Stimulated activated CD4-positive, alpha-beta T cell treated with anti-CD3 and anti-CD28 coated beads, Interleukin-2, amount 100 ng/mL, for 48 hours (primary cell): ENCODE results near the gene ANKRD9.
A peak's percentile ranks its signal among the peaks of the same experiment; 100 is the strongest.
"Not testable (repeated sequence)": the region's sequence is repeated elsewhere in the genome, so short reads cannot be mapped to it uniquely, and the experiment has no call there.

ENCODE experiments used
- DNase-seq, 2 donors: peaks; one replicate each; pipeline ENCODE4 v3.0.0-alpha.2; 2020

The ANKRD9 gene

GRCh38 chr14:102537981-102538601 is 28.5 kb upstream of the ANKRD9 start:
- no peak for DNase-seq

- no peak for DNase-seq
These were observed 22.7 kb upstream of the ANKRD9 start for GRCh38 chr14:102532204-102532658.

- DNase-seq: no peak
These were observed 21.4 kb upstream of the ANKRD9 start for GRCh38 chr14:102530828-102531478.

- no peak for DNase-seq
These were observed 19.0 kb upstream of the ANKRD9 start for GRCh38 chr14:102528431-102529170.

- no peak for DNase-seq
These were observed 16.4 kb upstream of the ANKRD9 start for GRCh38 chr14:102525929-102526497.

GRCh38 chr14:102525219-102525928 is 15.8 kb upstream of the ANKRD9 start:
- no peak for DNase-seq

GRCh38 chr14:102524451-102525218 is 15.1 kb upstream of the ANKRD9 start:
- peak; percentile 98 to 99 for DNase-seq

GRCh38 chr14:102523569-102524450 is 14.2 kb upstream of the ANKRD9 start:
- no peak for DNase-seq

- DNase-seq: no peak
These were observed 13.6 kb upstream of the ANKRD9 start for GRCh38 chr14:102523200-102523568.

GRCh38 chr14:102519709-102520108 is 10.1 kb upstream of the ANKRD9 start:
- DNase-seq: not testable (repeated sequence)

- no peak for DNase-seq
These were observed 8.6 kb upstream of the ANKRD9 start for GRCh38 chr14:102518063-102518648.

GRCh38 chr14:102517392-102518062 is 8.0 kb upstream of the ANKRD9 start:
- no peak for DNase-seq

GRCh38 chr14:102516531-102517391 is 7.2 kb upstream of the ANKRD9 start:
- peak; percentile 62 to 77 for DNase-seq

- DNase-seq: no peak
These were observed 5.6 kb upstream of the ANKRD9 start for GRCh38 chr14:102514987-102515733.

GRCh38 chr14:102513899-102514772 is 4.6 kb upstream of the ANKRD9 start:
- no peak for DNase-seq

- DNase-seq: no peak
These were observed 3.3 kb upstream of the ANKRD9 start for GRCh38 chr14:102512793-102513300.

GRCh38 chr14:102511538-102511937 is 2.0 kb upstream of the ANKRD9 start:
- no peak for DNase-seq
